ENCODE measurements around the gene IDNK.

- TF ChIP-seq CTCF (IDR thresholded peaks at IDR 0.05) = no peak
- TF ChIP-seq POLR2A (IDR thresholded peaks at IDR 0.05) = no peak
Measured at GRCh38 chr9:83623679-83624076, 735 bp downstream of the IDNK start.

Measured in adrenal gland (tissue), 5 donors.